Neural cell (in vitro differentiated cells): ENCODE data around the gene EXOC8. TPM values are rescaled to one million over a fixed set of nuclear protein-coding genes. Genes with fewer than 3 reads are reported as not detected.

Experiments used
- H2AFZ ChIP-seq: fragments of 200-600, 300-800 bp; sonication (generic), shearing (Covaris generic); 2 replicates; pipeline ENCODE4 v1.6.0; 2014; ENCODE audit warnings: low read depth, mild to moderate bottlenecking, antibody characterized with exemption, low read length, moderate library complexity
- H3F3A ChIP-seq: fragments of 200-600 bp; shearing (Covaris generic); 2 replicates; pipeline ENCODE4 v1.6.1; 2016; ENCODE audit warnings: mild to moderate bottlenecking, moderate library complexity, mixed read lengths, antibody characterized with exemption, low read length; ENCODE audit not compliant: insufficient read depth, poor library complexity, severe bottlenecking
- H3K27ac ChIP-seq: fragments of 200-600, 300-800 bp; sonication (generic), shearing (Covaris generic); 2 replicates; pipeline ENCODE4 v1.5.1; 2014; ENCODE audit warnings: mild to moderate bottlenecking, low read length, moderate library complexity
- H3K27me3 ChIP-seq: fragments of 300-800, 200-600 bp; sonication (generic), shearing (Covaris generic); 2 replicates; pipeline ENCODE4 v1.6.0; 2014; ENCODE audit warnings: mild to moderate bottlenecking, low read depth, low read length, moderate library complexity; ENCODE audit not compliant: insufficient read depth
- H3K36me3 ChIP-seq: fragments of 300-800, 200-600 bp; sonication (generic), shearing (Covaris generic); 2 replicates; pipeline ENCODE4 v1.5.1; 2014; ENCODE audit warnings: mild to moderate bottlenecking, antibody characterized with exemption, low read length, moderate library complexity; ENCODE audit not compliant: insufficient read depth
- H3K4me2 ChIP-seq: fragments of 300-800, 200-600 bp; sonication (generic), shearing (Covaris generic); 2 replicates; pipeline ENCODE4 v1.6.0; 2014; ENCODE audit warnings: mild to moderate bottlenecking, low read length
- H3K4me3 ChIP-seq: fragments of 300-800, 200-600 bp; sonication (generic), shearing (Covaris generic); 2 replicates; pipeline ENCODE4 v1.5.1; 2014; ENCODE audit warnings: mild to moderate bottlenecking, low read length, moderate library complexity
- H3K79me2 ChIP-seq: fragments of 200-600 bp; shearing (Covaris generic); replicated peaks from 2 replicates; pipeline ENCODE4 v1.6.0; 2014; ENCODE audit warnings: mild to moderate bottlenecking, low read length, moderate library complexity; ENCODE audit not compliant: insufficient read depth
- H3K9ac ChIP-seq: fragments of 300-800, 200-600 bp; sonication (generic), shearing (Covaris generic); 2 replicates; pipeline ENCODE4 v1.6.1; 2016; ENCODE audit warnings: mild to moderate bottlenecking, low read length, mixed read lengths
- H3K9me2 ChIP-seq: fragments of 200-600 bp; shearing (Covaris generic); 2 replicates; pipeline ENCODE4 v1.6.1; 2016; ENCODE audit warnings: mild to moderate bottlenecking, low read length, mixed read lengths; ENCODE audit not compliant: insufficient read depth
- H3K9me3 ChIP-seq: fragments of 200-600, 300-800 bp; sonication (generic), shearing (Covaris generic); 2 replicates; pipeline ENCODE4 v1.6.1; 2016; ENCODE audit warnings: mild to moderate bottlenecking, mixed run types, low read length, moderate library complexity, mixed read lengths
- H4K20me1 ChIP-seq: fragments of 200-600 bp; shearing (Covaris generic); 2 replicates; pipeline ENCODE4 v1.6.1; 2016; ENCODE audit warnings: mild to moderate bottlenecking, mixed run types; ENCODE audit not compliant: insufficient read depth
- EP300 ChIP-seq: fragments of 450-650 bp; conservative IDR thresholded peaks from 2 replicates; pipeline ENCODE4 v1.6.1; 2014; ENCODE audit warnings: antibody characterized with exemption, mild to moderate bottlenecking, moderate library complexity; ENCODE audit not compliant: poor library complexity, severe bottlenecking
- EZH2 ChIP-seq: fragments of 200-600, 300-800 bp; shearing (Covaris generic), sonication (generic); IDR thresholded peaks from 2 replicates; pipeline ENCODE4 v1.6.1; 2014; ENCODE audit warnings: antibody characterized with exemption, low read length, borderline replicate concordance, mild to moderate bottlenecking; ENCODE audit not compliant: insufficient read depth, poor library complexity, severe bottlenecking
- MXI1 ChIP-seq: fragments of 450-650 bp; conservative IDR thresholded peaks from 2 replicates; pipeline ENCODE4 v1.6.1; 2014; ENCODE audit warnings: antibody characterized with exemption, mild to moderate bottlenecking; ENCODE audit not compliant: poor library complexity, severe bottlenecking
- POLR2AphosphoS5 ChIP-seq: IDR thresholded peaks from 2 replicates; pipeline ENCODE4 v1.6.1; 2012
- RAD21 ChIP-seq: fragments of 450-650 bp; conservative IDR thresholded peaks from 2 replicates; pipeline ENCODE4 v1.6.1; 2014; ENCODE audit warnings: antibody characterized with exemption, mild to moderate bottlenecking, moderate library complexity
- REST ChIP-seq: IDR thresholded peaks from 2 replicates; pipeline ENCODE4 v1.6.1; 2012; ENCODE audit warnings: borderline replicate concordance
- SMC3 ChIP-seq: fragments of 450-650 bp; conservative IDR thresholded peaks from 2 replicates; pipeline ENCODE4 v1.6.1; 2014; ENCODE audit warnings: antibody characterized with exemption, mild to moderate bottlenecking, moderate library complexity; ENCODE audit not compliant: poor library complexity
- TAF1 ChIP-seq: IDR thresholded peaks from 2 replicates; pipeline ENCODE4 v1.6.1; 2012; ENCODE audit warnings: low read depth
- polyA plus RNA-seq: library from polyadenylated mRNA; depleted of rRNA; stranded (reverse); fragments of >200 nt; gene quantifications from 2 replicates; pipeline ENCODE4 v1.2.3, GENCODE V29; 2014
- TF ChIP-seq, protein P1 (sequence below): fragments of 450-650 bp; IDR thresholded peaks from 2 replicates; pipeline ENCODE4 v1.5.1; 2014; ENCODE audit warnings: antibody characterized with exemption, mild to moderate bottlenecking, moderate library complexity; ENCODE audit not compliant: poor library complexity, severe bottlenecking

EXOC8 gene
- polyA plus RNA-seq, 1 donor from 2014 or later: 12.9 TPM

DNA sequence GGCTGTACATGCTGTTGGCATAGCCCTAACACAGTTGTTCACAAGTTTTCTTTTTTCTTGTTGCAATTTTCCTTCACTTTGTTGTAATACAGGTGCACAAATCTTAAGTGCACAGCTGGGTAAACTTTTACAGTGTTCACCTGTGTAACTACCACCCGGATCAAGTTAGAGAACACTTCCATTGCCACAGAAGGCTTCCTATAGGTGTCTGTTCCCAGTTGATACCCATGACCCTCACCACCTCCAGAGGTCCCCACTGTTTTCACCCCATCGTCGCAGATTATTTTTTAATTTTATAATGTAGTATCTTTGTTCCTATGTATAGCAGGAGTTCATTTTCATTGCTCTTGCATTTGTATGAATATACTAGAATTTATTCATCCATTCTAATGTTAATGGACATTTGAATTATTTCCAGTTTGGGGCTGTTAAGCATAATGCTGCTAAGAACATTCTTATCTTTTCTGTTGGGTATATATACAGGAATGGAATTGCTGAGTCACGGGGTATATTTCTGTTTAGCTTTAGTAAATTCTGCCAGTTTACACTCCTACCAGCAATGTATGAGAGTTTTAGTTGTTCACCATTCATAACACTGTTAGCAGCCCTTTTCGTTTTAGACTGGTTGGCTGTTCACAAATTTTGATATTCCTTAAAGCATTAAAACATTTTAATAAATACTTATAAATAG, 16.8 kb upstream of the EXOC8 start:
- no peak overlapping the region for H3K4me2 ChIP-seq
- no peak for TF ChIP-seq POLR2AphosphoS5
- TF ChIP-seq EZH2: no peak
- no peak for TF ChIP-seq MXI1
- TF ChIP-seq, protein P1, sequence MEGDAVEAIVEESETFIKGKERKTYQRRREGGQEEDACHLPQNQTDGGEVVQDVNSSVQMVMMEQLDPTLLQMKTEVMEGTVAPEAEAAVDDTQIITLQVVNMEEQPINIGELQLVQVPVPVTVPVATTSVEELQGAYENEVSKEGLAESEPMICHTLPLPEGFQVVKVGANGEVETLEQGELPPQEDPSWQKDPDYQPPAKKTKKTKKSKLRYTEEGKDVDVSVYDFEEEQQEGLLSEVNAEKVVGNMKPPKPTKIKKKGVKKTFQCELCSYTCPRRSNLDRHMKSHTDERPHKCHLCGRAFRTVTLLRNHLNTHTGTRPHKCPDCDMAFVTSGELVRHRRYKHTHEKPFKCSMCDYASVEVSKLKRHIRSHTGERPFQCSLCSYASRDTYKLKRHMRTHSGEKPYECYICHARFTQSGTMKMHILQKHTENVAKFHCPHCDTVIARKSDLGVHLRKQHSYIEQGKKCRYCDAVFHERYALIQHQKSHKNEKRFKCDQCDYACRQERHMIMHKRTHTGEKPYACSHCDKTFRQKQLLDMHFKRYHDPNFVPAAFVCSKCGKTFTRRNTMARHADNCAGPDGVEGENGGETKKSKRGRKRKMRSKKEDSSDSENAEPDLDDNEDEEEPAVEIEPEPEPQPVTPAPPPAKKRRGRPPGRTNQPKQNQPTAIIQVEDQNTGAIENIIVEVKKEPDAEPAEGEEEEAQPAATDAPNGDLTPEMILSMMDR: no peak
- TF ChIP-seq SMC3: no peak
- no peak for TF ChIP-seq TAF1
- no peak for TF ChIP-seq RAD21
- no peak for TF ChIP-seq REST
- TF ChIP-seq EP300: no peak

DNA sequence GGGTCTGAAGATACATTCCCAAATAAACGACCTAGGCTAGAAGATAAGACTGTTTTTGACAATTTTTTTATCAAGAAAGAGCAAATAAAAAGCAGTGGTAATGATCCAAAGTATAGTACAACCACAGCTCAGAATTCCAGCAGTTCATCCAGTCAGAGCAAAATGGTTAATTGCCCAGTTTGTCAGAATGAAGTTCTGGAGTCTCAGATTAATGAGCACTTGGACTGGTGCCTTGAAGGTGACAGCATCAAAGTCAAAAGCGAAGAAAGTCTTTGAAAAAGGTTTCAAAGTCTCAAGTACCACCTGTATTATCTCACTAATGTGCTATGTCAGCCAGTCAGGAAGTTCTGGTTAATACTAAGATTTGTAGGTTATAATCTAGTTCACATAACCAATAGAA, 15.4 kb upstream of the EXOC8 start:
- Histone ChIP-seq H3K27ac (no peak overlapping the region), H3K27me3 (no peaks in the 10 kb centered on the region), H3K36me3 (no peaks in the 10 kb centered on the region), H2AFZ (no peak overlapping the region), H3K79me2 (no peaks in the 10 kb centered on the region), H4K20me1 (no peaks in the 10 kb centered on the region), H3K4me2 (no peak overlapping the region), H3K9ac (no peak overlapping the region), H3K4me3 (no peak overlapping the region), H3K9me2 (no peaks in the 10 kb centered on the region), H3K9me3 (no peaks in the 10 kb centered on the region), H3F3A (no peaks in the 10 kb centered on the region)
- TF ChIP-seq SMC3 (no peak), REST (no peak), MXI1 (no peak), EZH2 (no peak), TAF1 (no peak), EP300 (no peak), POLR2AphosphoS5 (no peak), RAD21 (no peak)
- TF ChIP-seq, protein P1: no peak

More for the DNA sequence above, 16.8 kb upstream of the EXOC8 start:
- H3F3A ChIP-seq: no peaks in the 10 kb centered on the region
- no peaks in the 10 kb centered on the region for H3K79me2 ChIP-seq
- H3K9me2 ChIP-seq: no peaks in the 10 kb centered on the region
- no peaks in the 10 kb centered on the region for H3K27me3 ChIP-seq
- no peaks in the 10 kb centered on the region for H3K36me3 ChIP-seq
- no peaks in the 10 kb centered on the region for H3K9me3 ChIP-seq
- H2AFZ ChIP-seq: no peak overlapping the region
- H3K27ac ChIP-seq: no peak overlapping the region
- H4K20me1 ChIP-seq: no peaks in the 10 kb centered on the region
- H3K4me3 ChIP-seq: no peak overlapping the region
- H3K9ac ChIP-seq: no peak overlapping the region
